Measurements from ENCODE around the gene DKK3. TPM values are rescaled to one million over a fixed set of nuclear protein-coding genes. Genes with fewer than 3 reads are reported as not detected.

Gene DKK3
- total and polyA plus RNA-seq, 2 experiments from 2014 or later = 16.8 to 31.1 TPM

- TF ChIP-seq CTCF (conservative IDR thresholded peaks at IDR 0.05; ENCODE audit: low read depth in 2 of 2) (no peak), ZNF331 (CRISPR knock-in tag; IDR thresholded peaks at IDR 0.05; ENCODE audit: low read depth) (no peak), REST (IDR thresholded peaks at IDR 0.05; ENCODE audit: unreplicated experiment) (no peak), EZH2phosphoT487 (IDR thresholded peaks at IDR 0.05; ENCODE audit: unreplicated experiment) (no peak), CREB1 (CRISPR knock-in tag; IDR thresholded peaks at IDR 0.05; ENCODE audit: low read depth) (no peak), POLR2AphosphoS5 (IDR thresholded peaks at IDR 0.05; ENCODE audit: low read depth) (no peak), NANOG (IDR thresholded peaks at IDR 0.05; ENCODE audit: borderline replicate concordance) (no peak)
Observed at GRCh38 chr11:11916981-11917399, 91.4 kb downstream of the DKK3 start (continued).

- no peaks in the 10 kb centered on the region; the same call in 1 of the 2 replicates for H4K20me1 ChIP-seq (replicated peaks; ENCODE audit: insufficient read depth)
- H3K4me1 ChIP-seq (ENCODE audit: insufficient read depth) = no peaks in the 10 kb centered on the region
- no peaks in the 10 kb centered on the region for H3K9me2 ChIP-seq (ENCODE audit: insufficient read depth)
- no peak overlapping the region for H3K4me3 ChIP-seq
- no peaks in the 10 kb centered on the region for H3K27me3 Mint-ChIP-seq (ENCODE audit: insufficient read depth, low read depth, poor library complexity)
- DNase-seq (ENCODE audit: low spot score) (no peak), ATAC-seq (no peak)
- no peak overlapping the region for H3K4me3 Mint-ChIP-seq
- H3F3A ChIP-seq (replicated peaks; ENCODE audit: low read depth) = no peaks in the 10 kb centered on the region
- no peaks in the 10 kb centered on the region for H3K27me3 ChIP-seq (ENCODE audit: insufficient read depth)
- no peaks in the 10 kb centered on the region for H3K79me2 ChIP-seq (replicated peaks; ENCODE audit: insufficient read depth)
- no peaks in the 10 kb centered on the region for H3K36me3 ChIP-seq (ENCODE audit: insufficient read depth)
- no peaks in the 10 kb centered on the region for H3K9me3 Mint-ChIP-seq
- H3K36me3 Mint-ChIP-seq (ENCODE audit: low read depth) = no peaks in the 10 kb centered on the region
- H2AFZ ChIP-seq = no peak overlapping the region
- H3K4me1 Mint-ChIP-seq = peaks cover 14% of the 10 kb centered on the region
- no peak overlapping the region for H3K27ac ChIP-seq (ENCODE audit: low read depth)
- no peak overlapping the region for H3K27ac Mint-ChIP-seq
- no peak overlapping the region for H3K4me2 ChIP-seq
- TF ChIP-seq STAT1 (IDR thresholded peaks at IDR 0.05; ENCODE audit: unreplicated experiment) = no peak
- no peak for TF ChIP-seq JUNB (IDR thresholded peaks at IDR 0.05; ENCODE audit: unreplicated experiment)
- no peak for TF ChIP-seq ZNF114 (CRISPR knock-in tag; IDR thresholded peaks at IDR 0.05)
- TF ChIP-seq ZNF462 (CRISPR knock-in tag; IDR thresholded peaks at IDR 0.05) = no peak
- no peak for TF ChIP-seq REST (IDR thresholded peaks at IDR 0.05; ENCODE audit: unreplicated experiment)
Observed at GRCh38 chr11:11915625-11916024, 92.8 kb downstream of the DKK3 start.
